ENCODE measurements around the gene FYN.
"Not testable (repeated sequence)": the region's sequence is repeated elsewhere in the genome, so short reads cannot be mapped to it uniquely, and the experiment has no call there.

Gene FYN

DNA sequence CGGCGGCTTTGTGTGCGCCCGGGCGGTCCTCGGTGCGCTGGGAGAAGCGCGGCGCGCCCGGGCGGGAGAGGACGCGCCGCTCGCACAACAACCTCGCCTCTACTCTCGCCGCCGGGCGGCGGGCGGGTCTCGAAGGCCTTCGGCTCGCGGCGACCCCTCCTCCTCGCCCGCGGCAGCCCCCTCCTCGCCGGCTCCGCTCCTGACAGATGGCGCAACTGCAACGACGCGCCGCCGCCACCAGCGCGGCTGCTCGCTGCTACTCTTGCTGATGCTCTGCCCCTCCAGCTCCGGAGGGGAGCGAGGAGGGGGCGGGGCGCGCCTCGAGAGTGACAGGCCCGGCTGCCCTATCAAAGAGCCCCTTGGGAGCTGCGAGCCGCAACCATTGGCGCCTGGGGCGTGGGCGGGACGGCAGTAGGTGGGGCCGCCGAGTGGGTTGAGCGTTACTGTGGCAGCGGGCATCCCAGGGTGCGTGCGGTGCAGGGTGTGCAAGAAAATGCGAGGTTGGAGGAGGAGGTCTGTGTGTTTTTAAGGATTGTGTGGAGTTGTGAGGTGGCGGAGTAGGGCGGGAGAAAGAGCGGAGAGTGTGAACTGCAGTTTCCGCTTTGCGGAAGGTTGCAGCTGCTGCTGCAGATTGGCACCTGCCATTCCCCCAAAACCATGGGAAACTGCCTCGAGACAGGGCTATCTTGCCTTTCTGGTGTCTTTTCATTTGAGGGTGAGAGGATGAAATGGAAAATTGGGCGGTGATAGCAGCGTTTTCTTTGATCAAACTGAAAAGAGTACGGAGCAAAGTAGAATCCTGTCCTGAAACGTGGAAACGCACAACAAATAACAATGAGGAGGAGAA is at the start of gene FYN:
FYN (minus strand) TSS at position 275 of the 847 bp plus-strand sequence. CDS start 153,401 bp downstream, outside the sequence.
- DNase-seq, result peak; percentile 38

- no peak for DNase-seq
Observed at GRCh38 chr6:111922454-111923297, 49.4 kb upstream of the FYN start.

- DNase-seq, result no peak
Observed at GRCh38 chr6:111921103-111921502, 47.9 kb upstream of the FYN start.

DNA sequence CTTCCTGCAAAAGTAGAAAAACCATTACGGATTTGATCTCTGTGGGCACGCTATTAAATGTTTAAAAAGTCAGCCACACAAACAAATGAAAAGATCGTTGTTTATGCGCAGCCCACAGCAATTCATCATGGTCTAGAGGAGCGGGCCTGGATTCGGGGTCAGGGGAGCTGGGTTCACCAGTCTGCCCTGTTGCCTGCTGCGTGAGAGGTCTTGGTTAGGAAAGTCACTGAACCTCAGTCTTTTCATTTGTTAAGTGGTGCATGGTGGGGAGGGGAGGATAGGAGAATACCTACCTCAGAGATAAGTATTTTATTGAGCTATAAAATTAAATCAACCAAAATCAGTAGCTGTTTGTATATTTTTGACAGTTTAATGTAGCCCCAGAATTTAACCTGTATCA is 47.3 kb upstream of the FYN start:
- no peak for DNase-seq

DNA sequence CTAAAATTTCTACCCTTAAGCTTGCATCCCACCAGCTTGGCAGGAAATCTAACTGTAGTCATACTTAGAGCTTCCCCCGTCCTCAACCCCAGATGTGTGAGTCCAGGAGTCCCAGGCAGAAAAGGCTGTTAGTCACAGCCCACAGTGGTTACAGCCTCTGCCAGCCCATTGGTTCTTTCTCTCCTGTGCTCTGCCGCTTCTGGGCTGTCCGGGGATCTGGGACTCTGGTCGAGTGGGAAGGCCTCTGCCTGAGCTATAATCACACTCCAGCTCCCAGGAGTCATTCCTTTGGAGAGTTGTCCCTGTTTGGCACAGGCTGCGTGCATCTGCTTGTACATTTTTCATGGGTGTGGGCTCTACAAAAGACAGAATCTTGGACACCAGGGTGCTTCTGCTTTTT is 45.6 kb upstream of the FYN start:
- DNase-seq, result no peak

GRCh38 chr6:111916747-111917146 is 43.5 kb upstream of the FYN start:
- DNase-seq, result no peak

- DNase-seq, result no peak
Observed at GRCh38 chr6:111914617-111915016, 41.4 kb upstream of the FYN start.

DNA sequence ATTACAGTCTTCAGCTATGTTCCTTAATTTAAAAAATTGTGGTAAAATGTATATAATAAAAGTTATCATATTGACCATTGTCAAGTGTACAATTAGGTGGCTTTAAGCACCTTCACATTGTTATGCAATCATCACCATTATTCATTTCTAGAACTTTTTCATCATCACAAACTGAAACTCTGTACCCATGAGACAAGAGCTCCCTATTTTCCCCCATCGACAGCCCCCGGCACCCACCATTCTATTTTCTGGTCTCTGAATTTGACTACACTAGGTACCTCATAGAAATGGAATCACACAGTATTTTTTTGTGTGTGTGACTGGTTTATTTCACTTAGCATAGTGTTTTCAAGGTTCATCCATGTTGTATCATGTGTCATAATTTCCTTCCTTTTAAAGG is 39.7 kb upstream of the FYN start:
- no peak for DNase-seq

- no peak for DNase-seq
Observed at GRCh38 chr6:111911428-111911827, 38.2 kb upstream of the FYN start.

- DNase-seq, result no peak
Observed at GRCh38 chr6:111909238-111909637, 36.0 kb upstream of the FYN start.

- not testable (repeated sequence) for DNase-seq
Observed at GRCh38 chr6:111908365-111908764, 35.1 kb upstream of the FYN start.

DNA sequence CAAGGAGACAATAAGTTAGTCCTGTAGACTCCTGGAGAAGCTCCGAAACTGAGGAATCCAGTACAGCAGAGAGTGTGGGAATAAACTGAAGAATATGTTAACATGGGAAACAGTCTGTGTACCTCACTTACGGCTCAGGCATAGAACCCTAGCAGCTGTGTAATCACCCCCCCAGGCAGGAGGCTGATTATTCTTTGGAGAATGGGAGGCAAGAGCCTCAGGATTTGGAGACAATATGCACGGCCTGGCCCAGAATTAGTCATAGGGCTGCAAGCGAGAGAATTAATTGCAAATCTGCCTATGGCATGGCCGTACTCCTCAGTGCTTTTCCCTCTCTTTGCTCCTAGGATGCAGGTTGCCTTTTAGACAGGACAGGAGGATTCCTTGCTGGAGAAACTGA is 27.5 kb upstream of the FYN start:
- no peak for DNase-seq

- no peak for DNase-seq
Observed at GRCh38 chr6:111899531-111899930, 26.3 kb upstream of the FYN start.

DNA sequence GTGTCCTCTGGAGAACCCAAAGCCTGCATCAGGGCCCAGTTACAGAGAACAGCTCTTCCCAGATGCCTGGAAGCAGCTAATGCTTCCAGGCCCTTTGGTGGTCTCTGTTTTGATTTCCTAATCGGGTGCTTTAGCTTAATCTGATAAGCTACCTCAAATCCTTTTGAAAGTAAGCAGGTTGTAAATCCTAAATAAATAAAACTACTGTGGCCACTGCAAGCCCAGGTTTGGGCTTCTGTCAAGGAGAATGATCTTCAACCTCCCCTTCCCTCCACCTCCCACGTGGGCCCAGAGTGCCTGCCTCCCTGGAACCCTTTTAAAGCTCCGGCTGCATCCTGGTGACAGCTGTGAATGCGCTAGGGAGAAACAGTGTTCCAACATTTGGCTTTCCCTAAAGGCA is 25.2 kb upstream of the FYN start:
- no peak for DNase-seq

DNA sequence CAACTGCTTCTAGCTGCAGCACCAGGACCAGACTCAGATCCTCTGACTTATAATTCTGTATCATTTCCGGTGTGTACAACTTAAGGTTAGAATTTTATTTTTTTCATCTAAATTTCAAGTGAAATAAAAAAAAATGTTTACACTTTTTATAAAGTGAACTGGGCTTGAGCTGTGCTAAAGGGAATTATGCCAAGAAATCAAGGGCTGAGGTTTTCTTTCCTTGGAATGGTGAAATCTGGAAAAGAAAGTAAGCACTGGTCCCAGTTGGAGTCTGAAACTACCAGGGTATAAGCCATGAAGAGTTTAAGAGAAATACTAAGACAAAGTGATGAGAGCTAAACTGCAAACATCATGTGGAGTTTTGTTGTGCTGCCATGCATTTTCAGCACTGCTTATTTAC is 21.7 kb upstream of the FYN start:
- DNase-seq, result no peak

GRCh38 chr6:111894272-111894671 is 21.0 kb upstream of the FYN start:
- no peak for DNase-seq

DNA sequence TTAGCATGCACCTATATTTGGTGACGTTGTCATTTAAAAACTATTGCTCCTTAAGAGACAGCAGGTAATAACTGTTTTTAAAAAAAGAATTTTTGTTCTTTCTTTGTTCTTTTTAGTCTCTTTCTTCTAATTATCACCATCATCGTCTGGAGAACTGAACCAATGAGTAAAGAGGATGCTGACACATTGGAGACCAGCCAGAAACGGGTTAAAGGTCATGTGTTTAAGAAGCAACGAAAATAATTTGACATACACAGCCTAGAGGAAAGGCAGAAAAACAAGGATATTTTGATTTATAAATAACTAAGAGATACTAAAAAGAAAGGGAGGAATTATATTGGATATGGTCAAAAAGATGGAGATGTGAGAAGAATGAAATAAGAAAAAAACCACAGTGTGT is 19.2 kb upstream of the FYN start:
- DNase-seq, result no peak

GRCh38 chr6:111890988-111891387 is 17.7 kb upstream of the FYN start:
- DNase-seq, result no peak

- no peak for DNase-seq
Observed at GRCh38 chr6:111888928-111889695, 15.9 kb upstream of the FYN start.

GRCh38 chr6:111886793-111887192 is 13.5 kb upstream of the FYN start:
- DNase-seq, result not testable (repeated sequence)

DNA sequence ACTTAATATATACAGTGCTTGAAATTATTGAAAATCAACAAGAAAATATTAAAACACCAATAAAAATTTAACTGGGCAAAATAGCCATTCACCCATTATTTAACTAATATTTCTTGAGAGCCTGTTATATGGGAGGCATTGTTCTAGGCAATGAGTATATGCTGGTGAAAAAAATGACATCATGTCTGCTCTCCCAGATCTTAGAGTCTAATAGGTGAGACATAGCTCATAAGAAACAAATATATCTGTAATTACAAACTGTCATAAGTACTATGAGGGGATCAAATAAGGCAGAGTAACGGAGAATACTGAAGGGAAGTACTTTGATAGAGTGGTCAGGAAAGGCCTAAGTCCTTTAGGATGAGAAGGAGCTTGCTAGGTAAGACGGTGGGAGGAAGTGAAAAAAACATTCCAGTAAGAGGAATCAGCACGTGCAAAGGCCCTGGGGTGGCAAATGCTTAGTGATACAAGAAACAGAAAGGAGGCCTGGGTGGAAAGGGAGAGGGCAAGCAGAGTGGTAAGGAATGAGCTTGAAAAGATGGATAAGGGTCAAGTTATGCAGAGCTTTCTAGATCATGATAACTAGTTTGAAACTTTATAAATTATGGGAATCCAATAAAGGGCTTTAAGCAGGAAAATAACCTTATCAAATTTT is 12.2 kb upstream of the FYN start:
- DNase-seq, result no peak

- no peak for DNase-seq
Observed at GRCh38 chr6:111884068-111884467, 10.8 kb upstream of the FYN start.

Measured in SIG-M5 (cell line).